GM19438 (cell line): ENCODE measurements around the gene MOGAT2.

Experiments
- ATAC-seq: cut with Tn5 transposase; IDR thresholded peaks from one replicate; pipeline ENCODE4 v1.9.1; 2021; ENCODE audit warnings: low read depth; ENCODE audit not compliant: unreplicated experiment

MOGAT2 gene

GRCh38 chr11:75776546-75776945 is 58.9 kb downstream of the MOGAT2 start:
- ATAC-seq: no peak

- ATAC-seq: no peak
These were observed 59.9 kb downstream of the MOGAT2 start for GRCh38 chr11:75777461-75778110.

DNA sequence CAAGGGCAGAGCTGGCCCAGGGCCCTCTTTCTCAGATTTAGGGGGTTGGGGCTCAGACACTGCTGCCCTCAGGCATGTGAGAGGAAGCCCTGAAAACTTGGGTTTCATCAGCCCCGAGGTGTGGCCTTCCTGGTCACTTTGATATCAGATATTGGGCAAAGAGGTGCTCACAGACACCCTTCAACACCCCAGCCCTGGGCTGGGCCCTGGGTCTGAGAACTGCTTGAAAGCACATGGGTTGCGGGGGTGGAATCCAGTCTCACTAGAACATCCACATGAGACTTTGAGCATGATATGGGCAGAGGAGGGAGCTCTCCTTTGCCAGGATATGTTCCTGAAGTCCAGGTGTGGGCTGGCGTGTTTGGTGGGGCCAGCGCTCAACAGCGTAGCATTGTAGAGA is 61.3 kb downstream of the MOGAT2 start:
- ATAC-seq: no peak

- no peak for ATAC-seq
These were observed 62.3 kb downstream of the MOGAT2 start for GRCh38 chr11:75779960-75780359.

DNA sequence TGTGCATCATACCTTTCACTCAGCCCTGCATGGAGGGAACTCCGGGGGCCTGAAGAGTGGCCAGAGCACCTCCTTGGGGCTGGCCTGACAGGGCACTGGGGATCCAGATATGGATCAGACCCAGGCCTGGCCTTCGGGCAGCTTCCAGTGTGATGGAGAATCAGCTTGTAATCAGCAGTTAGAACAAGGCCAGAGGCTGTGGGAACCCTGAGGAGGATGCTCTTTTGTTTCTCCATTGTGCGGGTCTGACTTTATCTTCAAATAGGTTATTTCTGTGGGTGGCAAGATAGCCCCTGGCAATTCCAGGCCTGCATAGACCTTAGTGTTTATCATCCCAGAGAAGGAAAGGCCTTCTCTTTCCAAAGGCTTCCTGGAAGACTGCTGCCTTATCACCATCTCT is 63.2 kb downstream of the MOGAT2 start:
- no peak for ATAC-seq

DNA sequence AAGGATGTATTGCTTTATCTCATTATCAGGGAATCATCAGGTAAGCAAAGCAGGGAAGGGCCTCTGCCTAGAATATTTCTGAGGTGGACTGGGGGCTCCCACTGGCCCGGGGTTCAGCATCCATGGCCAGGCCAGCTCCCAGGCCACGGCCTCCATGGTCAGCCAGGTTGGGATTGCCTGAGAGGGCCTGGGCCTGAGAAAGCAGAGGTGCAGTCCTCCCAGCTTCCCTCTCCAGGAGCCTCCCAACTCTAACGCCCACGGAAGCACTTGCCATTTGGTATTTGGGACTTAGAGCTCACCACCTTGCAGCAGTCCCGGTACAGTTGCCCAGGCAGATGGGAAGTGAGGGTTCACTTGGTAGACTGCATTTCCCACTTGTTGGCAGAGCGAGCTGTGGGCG is 63.7 kb downstream of the MOGAT2 start:
- ATAC-seq: no peak

GRCh38 chr11:75781831-75782230 is 64.2 kb downstream of the MOGAT2 start:
- no peak for ATAC-seq
